Keratinocyte (primary cell): ENCODE results near the gene ELF5. TPM values are rescaled to one million over a fixed set of nuclear protein-coding genes. Genes with fewer than 3 reads are reported as not detected.

Source experiments
- DNase-seq: peaks from one replicate; pipeline ENCODE4 v3.0.0-alpha.2; 2011; ENCODE audit warnings: low read depth, missing footprints, low spot score
- FAIRE-seq: peaks from 2 replicates; lab custom pipeline; 2011; peaks lifted over from hg19 to GRCh38; lab: Jason Lieb, UNC
- H2AFZ ChIP-seq: 2 replicates; pipeline ENCODE4 v1.6.0; 2012; ENCODE audit warnings: low read length, control low read depth, inconsistent platforms; ENCODE audit not compliant: control insufficient read depth
- H3K27ac ChIP-seq: 2 replicates; pipeline ENCODE4 v1.5.1; 2011; ENCODE audit warnings: low read length; ENCODE audit not compliant: control insufficient read depth, insufficient read depth
- H3K27me3 ChIP-seq: 3 replicates; pipeline ENCODE4 v1.6.0; 2011; ENCODE audit warnings: low read length; ENCODE audit not compliant: control insufficient read depth, insufficient read depth; ENCODE audit errors: extremely low read depth
- H3K36me3 ChIP-seq, 2 experiments: 2 replicates in 1 of 2; 3 replicates in 1 of 2; pipeline ENCODE4 v1.5.1; 2011; ENCODE audit warnings: low read length in 2 of 2, mild to moderate bottlenecking in 1 of 2; ENCODE audit not compliant: control insufficient read depth in 2 of 2, insufficient read depth in 2 of 2; ENCODE audit errors: extremely low read depth in 1 of 2
- H3K4me1 ChIP-seq: 3 replicates; pipeline ENCODE4 v1.5.1; 2011; ENCODE audit warnings: low read length; ENCODE audit not compliant: control insufficient read depth, insufficient read depth; ENCODE audit errors: extremely low read depth
- H3K4me2 ChIP-seq: 3 replicates; pipeline ENCODE4 v1.6.0; 2011; ENCODE audit warnings: low read depth, low read length; ENCODE audit not compliant: control insufficient read depth, insufficient read depth; ENCODE audit errors: extremely low read depth
- H3K4me3 ChIP-seq, 3 experiments: fragments of 200-600 bp in 1 of 3; sonication (generic) in 1 of 3; 2 replicates in 2 of 3; 3 replicates in 1 of 3; pipeline ENCODE4 v1.5.1; 2011 to 2016; ENCODE audit warnings: low read length in 3 of 3, mild to moderate bottlenecking in 3 of 3, control low read depth in 2 of 3, inconsistent platforms in 1 of 3, low read depth in 1 of 3, mixed read lengths in 1 of 3, mixed run types in 1 of 3, moderate library complexity in 1 of 3; ENCODE audit not compliant: control insufficient read depth in 2 of 3, insufficient read depth in 2 of 3; ENCODE audit errors: extremely low read depth in 1 of 3
- H3K79me2 ChIP-seq: 2 replicates; pipeline ENCODE4 v1.6.0; 2012; ENCODE audit warnings: low read length; ENCODE audit not compliant: control insufficient read depth, insufficient read depth
- H3K9ac ChIP-seq: 3 replicates; pipeline ENCODE4 v1.6.0; 2011; ENCODE audit warnings: low read length; ENCODE audit not compliant: control insufficient read depth, insufficient read depth; ENCODE audit errors: extremely low read depth
- H3K9me1 ChIP-seq: 3 replicates; pipeline ENCODE4 v1.6.0; 2011; ENCODE audit warnings: low read length; ENCODE audit not compliant: control insufficient read depth, insufficient read depth; ENCODE audit errors: extremely low read depth
- H3K9me3 ChIP-seq: 2 replicates; pipeline ENCODE4 v1.5.1; 2012; ENCODE audit warnings: low read depth, low read length; ENCODE audit not compliant: control insufficient read depth
- H4K20me1 ChIP-seq: 3 replicates; pipeline ENCODE4 v1.6.0; 2011; ENCODE audit warnings: low read length; ENCODE audit not compliant: control insufficient read depth, insufficient read depth; ENCODE audit errors: extremely low read depth
- CTCF ChIP-seq, 3 experiments: IDR thresholded peaks in 1 of 3; conservative IDR thresholded peaks in 1 of 3; optimal IDR thresholded peaks in 1 of 3; 2 replicates in 2 of 3; 3 replicates in 1 of 3; pipeline versions ENCODE3 to v1.5.1; 2011; ENCODE audit warnings: low read length in 3 of 3, mild to moderate bottlenecking in 3 of 3, moderate library complexity in 2 of 3, control low read depth in 1 of 3, inconsistent platforms in 1 of 3; ENCODE audit not compliant: insufficient read depth in 2 of 3; ENCODE audit errors: extremely low read depth in 1 of 3
- EZH2 ChIP-seq: IDR thresholded peaks from one replicate; pipeline ENCODE4 v1.6.1; 2012; ENCODE audit warnings: inconsistent platforms, mild to moderate bottlenecking, low read length, moderate library complexity
- dilution Hi-C: fragments of 300-500 bp; cut with MboI; formaldehyde crosslinking; loops from one replicate; pipeline ENCODE4 v1.7.0; 2020; ENCODE audit warnings: low sequenced_read_pairs; ENCODE audit not compliant: extremely low pct_ligation_motif_present
- polyA plus RNA-seq, 5 experiments: library from polyadenylated mRNA; depleted of rRNA in 3 of 5; stranded (reverse) in 3 of 5; stranded (forward) in 1 of 5; unstranded in 1 of 5; fragments of >200 nt; gene quantifications; 1 replicate in 1 of 5; 2 replicates in 3 of 5; 3 replicates in 1 of 5; pipeline versions ENCODE4 v1.2.1 to v1.2.3, GENCODE V29; 2011 to 2012; ENCODE audit warnings: missing spikeins in 2 of 5, low read depth in 1 of 5, low replicate concordance in 1 of 5

ELF5 gene
- polyA plus RNA-seq, 1 donor (not counting 4 experiments of a cell fraction or from before 2014, with no cell fraction given), result not detected

GRCh38 chr11:34454308-34455032, 59.1 kb downstream of the ELF5 start:
- Histone ChIP-seq H3K27ac (no peak overlapping the region), H4K20me1 (no peaks in the 10 kb centered on the region), H3K4me2 (no peak overlapping the region), H3K4me3 (no peak overlapping the region), H3K9me3 (no peaks in the 10 kb centered on the region), H3K79me2 (no peaks in the 10 kb centered on the region), H2AFZ (no peak overlapping the region), H3K4me1 (no peaks in the 10 kb centered on the region), H3K9me1 (no peaks in the 10 kb centered on the region), H3K9ac (no peak overlapping the region), H3K36me3 (peaks cover 9 to 32% of the 10 kb centered on the region in 2 experiments), H3K27me3 (no peaks in the 10 kb centered on the region)
- no peak for FAIRE-seq
- no peak for TF ChIP-seq EZH2
- no peak for TF ChIP-seq CTCF (optimal IDR thresholded peaks at IDR 0.05 in 1 of 3, IDR thresholded peaks at IDR 0.05 in 1 of 3, conservative IDR thresholded peaks at IDR 0.05 in 1 of 3; ENCODE audit: extremely low read depth in 1 of 3, insufficient read depth in 2 of 3, low read length in 3 of 3)
- no peak for DNase-seq
- dilution Hi-C loops, result no loop called here

- Histone ChIP-seq H3K9me1 (no peaks in the 10 kb centered on the region), H3K36me3 (peaks cover 6 to 18% of the 10 kb centered on the region in 2 experiments), H3K27ac (no peak overlapping the region), H2AFZ (no peak overlapping the region), H3K4me1 (no peaks in the 10 kb centered on the region), H4K20me1 (no peaks in the 10 kb centered on the region), H3K4me3 (no peak overlapping the region), H3K27me3 (no peaks in the 10 kb centered on the region), H3K9me3 (no peaks in the 10 kb centered on the region), H3K9ac (no peak overlapping the region), H3K79me2 (peaks cover 2% of the 10 kb centered on the region), H3K4me2 (no peak overlapping the region)
- dilution Hi-C loops, result no loop called here
- TF ChIP-seq CTCF (optimal IDR thresholded peaks at IDR 0.05 in 1 of 3, IDR thresholded peaks at IDR 0.05 in 1 of 3, conservative IDR thresholded peaks at IDR 0.05 in 1 of 3; ENCODE audit: extremely low read depth in 1 of 3, insufficient read depth in 2 of 3, low read length in 3 of 3) (no peak), EZH2 (no peak)
- FAIRE-seq (no peak), DNase-seq (no peak)
Measured at GRCh38 chr11:34451053-34451452, 62.5 kb downstream of the ELF5 start.
